ENCODE measurements around the gene MCM6. TPM values are rescaled to one million over a fixed set of nuclear protein-coding genes. Genes with fewer than 3 reads are reported as not detected.

The MCM6 gene
- total RNA-seq, 1 donor from 2014 or later: 28.9 TPM

DNA sequence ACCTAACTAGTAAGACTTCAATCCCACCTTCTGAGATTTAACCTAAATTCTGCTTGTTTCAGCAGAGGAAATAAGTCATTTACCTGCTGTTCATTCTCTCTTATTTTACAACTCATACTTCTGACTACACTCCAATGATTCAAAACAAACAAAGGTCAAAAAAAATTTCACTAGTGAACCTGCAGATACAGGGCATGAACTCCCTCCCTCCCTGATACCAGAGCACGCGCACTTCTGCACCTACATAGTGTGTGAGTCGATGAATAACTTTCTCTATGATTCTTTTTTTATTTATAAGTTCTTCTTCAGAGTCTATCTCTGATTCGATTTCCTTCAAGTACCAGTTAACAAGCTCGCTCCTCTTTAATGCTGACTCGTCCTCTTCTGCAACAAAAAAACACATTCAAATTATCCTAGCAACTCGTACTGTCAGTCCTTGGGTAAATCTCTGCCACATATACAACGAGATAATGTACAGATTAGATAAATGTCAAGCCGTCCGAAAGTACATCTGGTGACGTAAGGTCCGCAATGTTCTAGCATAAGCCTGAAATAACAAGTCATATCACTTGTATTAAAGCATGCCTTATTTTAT is 31.8 kb downstream of the MCM6 start:
- H3K4me3 Mint-ChIP-seq: no peak overlapping the region
- ATAC-seq (ENCODE audit: low read depth) (no peak), DNase-seq (no peak)
- TF ChIP-seq, protein P1, sequence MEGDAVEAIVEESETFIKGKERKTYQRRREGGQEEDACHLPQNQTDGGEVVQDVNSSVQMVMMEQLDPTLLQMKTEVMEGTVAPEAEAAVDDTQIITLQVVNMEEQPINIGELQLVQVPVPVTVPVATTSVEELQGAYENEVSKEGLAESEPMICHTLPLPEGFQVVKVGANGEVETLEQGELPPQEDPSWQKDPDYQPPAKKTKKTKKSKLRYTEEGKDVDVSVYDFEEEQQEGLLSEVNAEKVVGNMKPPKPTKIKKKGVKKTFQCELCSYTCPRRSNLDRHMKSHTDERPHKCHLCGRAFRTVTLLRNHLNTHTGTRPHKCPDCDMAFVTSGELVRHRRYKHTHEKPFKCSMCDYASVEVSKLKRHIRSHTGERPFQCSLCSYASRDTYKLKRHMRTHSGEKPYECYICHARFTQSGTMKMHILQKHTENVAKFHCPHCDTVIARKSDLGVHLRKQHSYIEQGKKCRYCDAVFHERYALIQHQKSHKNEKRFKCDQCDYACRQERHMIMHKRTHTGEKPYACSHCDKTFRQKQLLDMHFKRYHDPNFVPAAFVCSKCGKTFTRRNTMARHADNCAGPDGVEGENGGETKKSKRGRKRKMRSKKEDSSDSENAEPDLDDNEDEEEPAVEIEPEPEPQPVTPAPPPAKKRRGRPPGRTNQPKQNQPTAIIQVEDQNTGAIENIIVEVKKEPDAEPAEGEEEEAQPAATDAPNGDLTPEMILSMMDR (IDR thresholded peaks at IDR 0.05): no peak
- POLR2A ChIA-PET: no interaction called here
- no peak overlapping the region for H3K27ac Mint-ChIP-seq
- H3K36me3 Mint-ChIP-seq (ENCODE audit: low read depth): peaks cover 66% of the 10 kb centered on the region
- CTCF ChIA-PET: no interaction called here
- H3K27me3 Mint-ChIP-seq: no peaks in the 10 kb centered on the region
- H3K9me3 Mint-ChIP-seq: no peaks in the 10 kb centered on the region
- intact Hi-C loops (cut with micrococcal nuclease): no loop called here
- H3K4me1 Mint-ChIP-seq: no peaks in the 10 kb centered on the region

DNA sequence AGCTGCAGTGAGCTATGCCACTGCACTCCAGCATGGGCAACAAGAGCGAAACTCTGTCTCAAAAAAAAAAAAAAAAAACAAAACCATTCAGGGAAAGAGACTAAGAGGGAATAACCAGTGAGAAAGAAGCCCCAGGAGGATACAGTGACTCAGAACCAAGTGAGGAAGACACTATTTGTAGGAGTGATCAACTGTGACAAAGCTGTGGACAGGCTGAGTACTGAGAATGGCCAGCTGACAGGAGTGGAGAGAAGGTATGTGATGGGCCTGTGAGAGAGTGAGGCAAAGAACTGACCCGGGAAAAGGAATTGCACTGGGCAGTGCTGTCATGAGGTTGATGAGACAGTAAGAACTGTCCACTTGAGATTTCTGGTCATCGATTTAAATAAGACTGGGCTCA is 32.6 kb downstream of the MCM6 start:
- Mint-ChIP-seq H3K27ac (no peak overlapping the region), H3K4me3 (no peak overlapping the region), H3K27me3 (no peaks in the 10 kb centered on the region), H3K4me1 (no peaks in the 10 kb centered on the region), H3K9me3 (no peaks in the 10 kb centered on the region), H3K36me3 (ENCODE audit: low read depth) (peaks cover 60% of the 10 kb centered on the region)
- POLR2A ChIA-PET: no interaction called here
- TF ChIP-seq, protein P1 (IDR thresholded peaks at IDR 0.05): no peak
- ATAC-seq (ENCODE audit: low read depth): no peak
- CTCF ChIA-PET: no interaction called here
- DNase-seq: no peak
- intact Hi-C loops (cut with micrococcal nuclease): no loop called here

DNA sequence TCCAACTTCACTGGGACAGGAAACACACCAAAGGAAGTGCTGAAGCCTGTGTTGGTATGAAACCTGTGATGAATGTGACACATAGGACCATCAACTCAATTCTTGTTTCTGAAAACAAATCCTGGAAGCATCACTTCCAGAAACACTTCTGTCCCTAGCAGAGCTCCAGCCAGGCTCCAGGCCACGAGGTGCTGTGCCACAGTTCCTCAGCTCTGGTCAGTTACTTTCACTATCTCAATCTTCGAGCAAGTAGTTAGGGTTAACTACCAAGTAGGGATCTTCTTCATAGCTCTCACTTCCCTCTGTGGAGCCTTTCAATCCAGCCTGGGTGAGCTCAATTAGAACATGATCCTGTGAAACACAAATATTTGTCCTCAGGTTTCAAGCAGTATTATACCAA is 35.6 kb downstream of the MCM6 start:
- POLR2A ChIA-PET: interaction anchor here (0.6 kb wide), 1 partner anchor 54 kb away, joined by 4 read pairs; no protein-coding TSS in a partner anchor
- TF ChIP-seq, protein P1 (IDR thresholded peaks at IDR 0.05): no peak
- peaks cover 39% of the 10 kb centered on the region for H3K36me3 Mint-ChIP-seq (ENCODE audit: low read depth)
- H3K4me3 Mint-ChIP-seq: no peak overlapping the region
- H3K27ac Mint-ChIP-seq: no peak overlapping the region
- intact Hi-C loops (cut with micrococcal nuclease): no loop called here
- no peaks in the 10 kb centered on the region for H3K4me1 Mint-ChIP-seq
- no peak for DNase-seq
- H3K27me3 Mint-ChIP-seq: no peaks in the 10 kb centered on the region
- no peaks in the 10 kb centered on the region for H3K9me3 Mint-ChIP-seq
- CTCF ChIA-PET: no interaction called here
- ATAC-seq (ENCODE audit: low read depth): no peak

DNA sequence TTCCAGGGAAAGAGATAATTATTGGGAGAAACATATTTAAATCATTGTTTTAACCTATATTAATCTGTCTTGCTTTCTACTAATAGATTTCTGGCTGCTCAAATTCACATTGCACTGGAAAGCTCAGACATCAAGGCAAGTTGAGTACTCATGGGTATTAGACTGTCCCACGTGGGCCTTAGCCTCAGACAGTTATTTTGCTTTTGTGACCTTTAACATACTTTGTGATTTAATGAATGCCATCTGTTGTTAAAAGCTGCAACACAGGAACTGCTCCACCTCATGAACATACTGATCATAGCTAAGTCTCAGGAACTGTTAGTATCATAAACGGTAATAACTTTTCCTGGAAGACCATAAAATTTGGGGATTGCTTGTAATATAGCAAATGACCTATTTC is 36.5 kb downstream of the MCM6 start:
- Mint-ChIP-seq H3K27me3 (no peaks in the 10 kb centered on the region), H3K4me1 (no peaks in the 10 kb centered on the region), H3K9me3 (no peaks in the 10 kb centered on the region), H3K4me3 (no peak overlapping the region), H3K36me3 (ENCODE audit: low read depth) (peaks cover 33% of the 10 kb centered on the region), H3K27ac (no peak overlapping the region)
- CTCF ChIA-PET: no interaction called here
- DNase-seq (no peak), ATAC-seq (ENCODE audit: low read depth) (no peak)
- POLR2A ChIA-PET: no interaction called here
- TF ChIP-seq, protein P1 (IDR thresholded peaks at IDR 0.05): no peak
- intact Hi-C loops (cut with micrococcal nuclease): no loop called here

DNA sequence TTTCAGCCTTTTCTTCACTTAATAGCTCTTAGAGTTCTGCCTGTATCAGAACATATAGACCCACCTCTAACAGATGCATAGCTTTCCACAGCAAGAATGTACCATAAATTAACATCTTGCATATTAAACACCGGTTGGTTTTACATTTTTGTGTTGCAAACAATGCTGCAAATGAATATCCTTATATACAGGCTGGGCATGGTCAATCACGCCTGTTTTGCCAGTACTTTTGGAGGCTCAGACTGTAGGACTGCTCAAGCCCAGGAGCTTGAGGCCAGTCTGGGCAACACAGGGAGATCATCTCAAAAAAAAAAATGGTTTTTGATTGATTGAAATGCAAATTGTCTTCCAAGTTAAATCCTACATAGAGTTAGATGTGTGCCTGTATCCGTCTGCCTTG is 37.7 kb downstream of the MCM6 start:
- POLR2A ChIA-PET: no interaction called here
- Mint-ChIP-seq H3K27me3 (no peaks in the 10 kb centered on the region), H3K27ac (no peak overlapping the region), H3K9me3 (no peaks in the 10 kb centered on the region), H3K4me3 (no peak overlapping the region), H3K36me3 (ENCODE audit: low read depth) (peaks cover 21% of the 10 kb centered on the region), H3K4me1 (no peaks in the 10 kb centered on the region)
- TF ChIP-seq, protein P1 (IDR thresholded peaks at IDR 0.05): no peak
- ATAC-seq (ENCODE audit: low read depth) (no peak), DNase-seq (no peak)
- intact Hi-C loops (cut with micrococcal nuclease): no loop called here
- CTCF ChIA-PET: no interaction called here

Data from activated B cell treated with CpG ODN at 0.5 μM for 24 hours (primary cell).